Posterior vena cava (tissue), 2 donors: ENCODE measurements around the gene CT47C1. TPM values are rescaled to one million over a fixed set of nuclear protein-coding genes. Genes with fewer than 3 reads are reported as not detected.

Experiments used
- total RNA-seq, 2 donors: library from RNA; stranded (reverse); fragmentation: NEBNext Ultra II Directional; extraction: Animal tissue kit (Norgen Biotek cat#: 25700); gene quantifications; one replicate each; pipeline ENCODE4 v1.2.1, GENCODE V29; 2021
- donor health status: DM: yes; HTN: yes; CAD: no.
- donor health status: DM: yes; HTN: yes; CAD: no.

The CT47C1 gene
- total RNA-seq, 2 donors from 2014 or later, result not detected

Other genes with a start within 250 kb of the CT47C1 start
- gene ZCCHC12, start 249.2 kb upstream of the CT47C1 start, total RNA-seq, result under 1 TPM in 1 of 2 donors, not detected in 1; 0.23 TPM
- gene LONRF3, start 98.4 kb upstream of the CT47C1 start, total RNA-seq, result 1 to 10 TPM; 3.1 to 5.7 TPM
- not detected for gene KIAA1210, start 54.8 kb downstream of the CT47C1 start, total RNA-seq
- 100 to 1,000 TPM in 1 of 2 donors, 10 to 100 TPM in 1; 96.4 to 126 TPM for gene PGRMC1, start 163.3 kb downstream of the CT47C1 start, total RNA-seq